ENCODE results near the gene SSNA1. TPM values are rescaled to one million over a fixed set of nuclear protein-coding genes. Genes with fewer than 3 reads are reported as not detected.
A peak's percentile ranks its signal among the peaks of the same experiment; 100 is the strongest.

The SSNA1 gene
- total RNA-seq, 1 donor from 2014 or later = 52.7 TPM

DNA sequence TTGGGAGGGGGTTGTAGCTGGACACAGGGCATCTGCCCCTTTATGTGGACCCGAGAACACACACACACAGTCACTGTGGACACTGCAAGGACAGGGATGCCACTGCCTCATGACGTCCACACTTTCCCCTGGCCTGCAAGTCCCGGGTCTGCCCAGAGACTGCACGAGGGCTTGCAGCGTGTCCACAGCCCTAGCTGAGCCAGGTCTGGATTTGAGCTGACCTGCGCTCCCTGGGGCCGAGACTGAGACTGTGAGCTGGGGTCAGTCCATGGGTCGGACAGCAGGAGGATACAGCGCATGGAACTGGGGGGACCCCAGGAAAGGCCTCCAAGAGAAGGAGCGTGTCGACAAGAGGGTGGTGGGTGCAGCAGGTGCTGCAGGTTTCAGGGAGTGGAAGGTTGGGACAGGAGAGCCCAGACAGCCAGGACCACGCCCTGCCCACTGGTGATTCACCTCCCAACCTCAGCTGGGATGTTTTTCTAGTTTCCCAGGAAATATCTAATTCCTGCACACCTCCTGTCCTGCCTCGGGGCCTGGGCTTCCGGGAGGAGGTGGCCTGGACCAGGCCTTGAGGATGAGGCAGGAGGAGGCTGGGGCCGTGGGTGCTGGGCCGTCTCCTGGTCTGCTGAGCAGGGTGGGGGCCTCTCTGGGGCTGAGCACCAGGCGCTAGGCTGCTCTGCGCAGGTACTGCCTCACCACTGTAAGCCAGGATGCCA is 38.0 kb downstream of the SSNA1 start:
- Histone ChIP-seq H4K20me1 (ENCODE audit: insufficient read depth, low read length) (no peaks in the 10 kb centered on the region), H3K4me1 (ENCODE audit: insufficient read depth, low read length) (peaks cover 22% of the 10 kb centered on the region), H3K9ac (ENCODE audit: low read length) (no peak overlapping the region), H3K4me3 (ENCODE audit: insufficient read depth, low read depth, low read length) (no peak overlapping the region), H3K27me3 (ENCODE audit: insufficient read depth, low read length) (no peaks in the 10 kb centered on the region), H3K36me3 (ENCODE audit: insufficient read depth, low read length) (no peaks in the 10 kb centered on the region), H3K79me2 (ENCODE audit: insufficient read depth, low read length) (no peaks in the 10 kb centered on the region), H2AFZ (ENCODE audit: low read depth, low read length) (no peak overlapping the region), H3K27ac (ENCODE audit: low read depth, low read length) (no peak overlapping the region), H3K4me2 (ENCODE audit: low read length) (no peak overlapping the region), H3K9me3 (ENCODE audit: insufficient read depth, low read depth, low read length) (no peaks in the 10 kb centered on the region)
- H3K27ac Mint-ChIP-seq (ENCODE audit: unreplicated experiment) = no peak overlapping the region
- no peaks in the 10 kb centered on the region for H3K27me3 Mint-ChIP-seq (ENCODE audit: low read depth, unreplicated experiment)
- TF ChIP-seq, protein P1, sequence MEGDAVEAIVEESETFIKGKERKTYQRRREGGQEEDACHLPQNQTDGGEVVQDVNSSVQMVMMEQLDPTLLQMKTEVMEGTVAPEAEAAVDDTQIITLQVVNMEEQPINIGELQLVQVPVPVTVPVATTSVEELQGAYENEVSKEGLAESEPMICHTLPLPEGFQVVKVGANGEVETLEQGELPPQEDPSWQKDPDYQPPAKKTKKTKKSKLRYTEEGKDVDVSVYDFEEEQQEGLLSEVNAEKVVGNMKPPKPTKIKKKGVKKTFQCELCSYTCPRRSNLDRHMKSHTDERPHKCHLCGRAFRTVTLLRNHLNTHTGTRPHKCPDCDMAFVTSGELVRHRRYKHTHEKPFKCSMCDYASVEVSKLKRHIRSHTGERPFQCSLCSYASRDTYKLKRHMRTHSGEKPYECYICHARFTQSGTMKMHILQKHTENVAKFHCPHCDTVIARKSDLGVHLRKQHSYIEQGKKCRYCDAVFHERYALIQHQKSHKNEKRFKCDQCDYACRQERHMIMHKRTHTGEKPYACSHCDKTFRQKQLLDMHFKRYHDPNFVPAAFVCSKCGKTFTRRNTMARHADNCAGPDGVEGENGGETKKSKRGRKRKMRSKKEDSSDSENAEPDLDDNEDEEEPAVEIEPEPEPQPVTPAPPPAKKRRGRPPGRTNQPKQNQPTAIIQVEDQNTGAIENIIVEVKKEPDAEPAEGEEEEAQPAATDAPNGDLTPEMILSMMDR (IDR thresholded peaks at IDR 0.05; ENCODE audit: insufficient read depth, low read depth, low read length) = no peak
- no peak for TF ChIP-seq EZH2 (IDR thresholded peaks at IDR 0.05; ENCODE audit: insufficient read depth, low read length)
- H3K36me3 Mint-ChIP-seq (ENCODE audit: low read depth, unreplicated experiment) = no peaks in the 10 kb centered on the region
- H3K4me3 Mint-ChIP-seq (ENCODE audit: unreplicated experiment) = no peak overlapping the region
- H3K9me3 Mint-ChIP-seq (ENCODE audit: unreplicated experiment) = no peaks in the 10 kb centered on the region
- peaks cover 4% of the 10 kb centered on the region for H3K4me1 Mint-ChIP-seq (ENCODE audit: low read depth, unreplicated experiment)
- FAIRE-seq (no peak), DNase-seq (ENCODE audit: low read depth) (no peak)

DNA sequence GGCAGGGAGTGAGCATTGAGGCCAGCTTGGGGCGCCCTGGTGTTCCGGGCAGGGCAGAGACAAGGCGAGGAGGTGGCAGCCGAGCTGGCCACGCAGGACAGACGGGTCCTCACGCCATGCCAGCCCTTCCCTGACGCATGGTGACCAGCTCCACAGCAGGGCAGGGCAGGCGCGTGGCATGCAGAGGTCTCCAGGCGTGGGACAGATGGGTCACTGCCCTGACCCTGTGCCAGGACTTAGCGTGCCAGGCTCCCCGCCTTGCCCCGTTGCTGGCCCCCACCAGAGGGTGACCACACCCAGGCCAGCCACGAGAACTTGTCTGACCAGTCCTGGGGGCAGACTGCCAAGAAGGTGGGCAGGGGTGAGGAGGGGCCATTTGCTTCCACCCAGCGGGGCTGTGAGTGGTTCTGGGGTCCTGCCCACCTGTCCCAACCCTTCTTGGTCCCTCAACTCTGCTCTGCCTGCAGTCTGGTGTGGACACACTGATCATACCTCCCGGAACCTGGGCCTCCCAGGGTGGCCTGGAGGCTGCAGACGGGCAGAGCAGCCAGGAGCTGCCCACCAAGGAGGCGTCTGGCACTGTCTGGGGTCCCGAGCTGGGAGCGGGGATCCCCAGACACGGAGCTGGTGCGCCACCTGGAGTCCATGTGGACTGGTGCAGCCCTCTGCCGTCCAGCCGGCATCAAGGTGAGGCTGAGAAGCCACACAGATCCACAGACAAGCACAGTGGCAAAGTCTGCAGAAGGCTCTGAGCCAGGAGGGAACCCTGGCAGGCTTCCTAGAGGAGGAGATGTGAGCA is 38.8 kb downstream of the SSNA1 start, which contains the start of gene RNF224:
TSS of gene RNF224 (plus strand) at position 449 of the 799 bp plus-strand sequence. CDS start 834 bp downstream, outside the sequence.
- H3K4me1 ChIP-seq (ENCODE audit: insufficient read depth, low read length) = peaks cover 22% of the 10 kb centered on the region
- peak; percentile 27 for DNase-seq (ENCODE audit: low read depth)

More for the DNA sequence above, 38.8 kb downstream of the SSNA1 start, which contains the start of gene RNF224:
- H3K36me3 Mint-ChIP-seq (ENCODE audit: low read depth, unreplicated experiment) = no peaks in the 10 kb centered on the region
- H3K27ac Mint-ChIP-seq (ENCODE audit: unreplicated experiment) = peak within 1 kb of the TSS; percentile 77
- peaks cover 4% of the 10 kb centered on the region for H3K4me1 Mint-ChIP-seq (ENCODE audit: low read depth, unreplicated experiment)
- H3K27me3 Mint-ChIP-seq (ENCODE audit: low read depth, unreplicated experiment) = no peaks in the 10 kb centered on the region
- Histone ChIP-seq H3K4me2 (ENCODE audit: low read length) (peak within 1 kb of the TSS; percentile 35), H3K4me3 (ENCODE audit: insufficient read depth, low read depth, low read length) (no peak within 1 kb of the TSS), H3K79me2 (ENCODE audit: insufficient read depth, low read length) (no peaks in the 10 kb centered on the region), H3K27ac (ENCODE audit: low read depth, low read length) (no peak within 1 kb of the TSS), H2AFZ (ENCODE audit: low read depth, low read length) (peak within 1 kb of the TSS; percentile 18), H3K9me3 (ENCODE audit: insufficient read depth, low read depth, low read length) (no peaks in the 10 kb centered on the region), H3K27me3 (ENCODE audit: insufficient read depth, low read length) (no peaks in the 10 kb centered on the region), H4K20me1 (ENCODE audit: insufficient read depth, low read length) (no peaks in the 10 kb centered on the region), H3K36me3 (ENCODE audit: insufficient read depth, low read length) (no peaks in the 10 kb centered on the region), H3K9ac (ENCODE audit: low read length) (no peak within 1 kb of the TSS)
- no peak within 1 kb of the TSS for H3K4me3 Mint-ChIP-seq (ENCODE audit: unreplicated experiment)
- no peak for TF ChIP-seq EZH2 (IDR thresholded peaks at IDR 0.05; ENCODE audit: insufficient read depth, low read length)
- TF ChIP-seq, protein P1 (IDR thresholded peaks at IDR 0.05; ENCODE audit: insufficient read depth, low read depth, low read length) = peak; percentile 61
- FAIRE-seq = no peak
- no peaks in the 10 kb centered on the region for H3K9me3 Mint-ChIP-seq (ENCODE audit: unreplicated experiment)
